CD14-positive monocyte (primary cell): ENCODE data around the gene RNF13. TPM values are rescaled to one million over a fixed set of nuclear protein-coding genes. Genes with fewer than 3 reads are reported as not detected.
"Not testable (repeated sequence)": the region's sequence is repeated elsewhere in the genome, so short reads cannot be mapped to it uniquely, and the experiment has no call there.

Experiments used
- DNase-seq, 3 donors: peaks; one replicate each; pipeline ENCODE4 v3.0.0-alpha.2; 2011 to 2022
- H2AFZ ChIP-seq: 2 replicates; pipeline ENCODE4 v1.6.0; 2012; ENCODE audit warnings: mild to moderate bottlenecking, low read depth, low read length, inconsistent platforms; ENCODE audit not compliant: insufficient read depth, poor library complexity, severe bottlenecking
- H3K27ac ChIP-seq, 2 donors: 1 replicate in 1 of 2; 2 replicates in 1 of 2; pipeline ENCODE4 v1.5.1; 2012 to 2013; ENCODE audit warnings: low read length in 2 of 2, control low read depth in 1 of 2, inconsistent platforms in 1 of 2, low read depth in 1 of 2, mild to moderate bottlenecking in 1 of 2
- H3K27me3 ChIP-seq, 2 donors: one replicate each; pipeline versions ENCODE4 v1.6.0 to v1.6.1; 2011 to 2013; ENCODE audit warnings: low read length in 2 of 2; ENCODE audit not compliant: control insufficient read depth in 2 of 2, insufficient read depth in 2 of 2
- H3K36me3 ChIP-seq, 2 donors: replicated peaks in 1 of 2; 1 replicate in 1 of 2; 2 replicates in 1 of 2; pipeline versions ENCODE4 v1.5.1 to v1.6.1; 2012 to 2013; ENCODE audit warnings: low read length in 2 of 2, control low read depth in 1 of 2, inconsistent platforms in 1 of 2, mild to moderate bottlenecking in 1 of 2; ENCODE audit not compliant: insufficient read depth in 2 of 2, control insufficient read depth in 1 of 2
- H3K4me1 ChIP-seq, 2 donors: 1 replicate in 1 of 2; 2 replicates in 1 of 2; pipeline versions ENCODE4 v1.5.1 to v1.6.1; 2012 to 2013; ENCODE audit warnings: low read length in 2 of 2, control low read depth in 1 of 2, inconsistent platforms in 1 of 2, mild to moderate bottlenecking in 1 of 2, moderate library complexity in 1 of 2; ENCODE audit not compliant: insufficient read depth in 2 of 2, control insufficient read depth in 1 of 2
- H3K4me2 ChIP-seq: replicated peaks from 2 replicates; pipeline ENCODE3; 2012; ENCODE audit warnings: low read length, moderate library complexity, mild to moderate bottlenecking; ENCODE audit not compliant: poor library complexity, severe bottlenecking; ENCODE audit errors: extremely low read depth
- H3K4me3 ChIP-seq, 3 experiments: fragments of 200-600 bp in 1 of 3; sonication (generic) in 1 of 3; replicated peaks in 1 of 3; 1 replicate in 2 of 3; 2 replicates in 1 of 3; pipeline ENCODE4 v1.5.1; 2011 to 2013; ENCODE audit warnings: low read length in 3 of 3, mild to moderate bottlenecking in 3 of 3, control low read depth in 2 of 3, low read depth in 2 of 3, inconsistent platforms in 1 of 3, moderate library complexity in 1 of 3
- H3K79me2 ChIP-seq: 2 replicates; pipeline ENCODE4 v1.6.0; 2012; ENCODE audit warnings: mild to moderate bottlenecking, control low read depth, inconsistent platforms, low read length, moderate library complexity; ENCODE audit not compliant: insufficient read depth
- H3K9ac ChIP-seq: 2 replicates; pipeline ENCODE4 v1.6.0; 2017; ENCODE audit warnings: low read length, mild to moderate bottlenecking; ENCODE audit not compliant: insufficient read depth, poor library complexity, severe bottlenecking
- H3K9me3 ChIP-seq, 2 donors: replicated peaks in 1 of 2; 1 replicate in 1 of 2; 2 replicates in 1 of 2; pipeline versions ENCODE4 v1.5.1 to v1.6.1; 2012 to 2013; ENCODE audit warnings: low read length in 2 of 2, control low read depth in 1 of 2; ENCODE audit not compliant: control insufficient read depth in 1 of 2, insufficient read depth in 1 of 2
- H4K20me1 ChIP-seq: 2 replicates; pipeline ENCODE4 v1.6.0; 2012; ENCODE audit warnings: mild to moderate bottlenecking, low read length, control low read depth, moderate library complexity; ENCODE audit not compliant: insufficient read depth
- H3K27ac Mint-ChIP-seq, 7 donors: one replicate each; pipeline ENCODE4 v1.8.0; 2020; ENCODE audit warnings: mild to moderate bottlenecking in 7 of 7, mixed read lengths in 7 of 7, moderate library complexity in 6 of 7, inconsistent platforms in 2 of 7
- H3K27me3 Mint-ChIP-seq, 3 donors: one replicate each; pipeline ENCODE4 v1.8.0; 2021 to 2022; ENCODE audit warnings: low read depth in 3 of 3, mild to moderate bottlenecking in 3 of 3, mixed read lengths in 3 of 3, moderate library complexity in 3 of 3, inconsistent platforms in 1 of 3
- H3K36me3 Mint-ChIP-seq, 2 donors: one replicate each; pipeline ENCODE4 v1.8.0; 2020; ENCODE audit warnings: mixed read lengths in 2 of 2, inconsistent platforms in 1 of 2, mild to moderate bottlenecking in 1 of 2
- H3K4me1 Mint-ChIP-seq: one replicate; pipeline ENCODE4 v1.8.0; 2020; ENCODE audit warnings: mild to moderate bottlenecking, mixed read lengths
- H3K4me3 Mint-ChIP-seq, 2 donors: one replicate each; pipeline ENCODE4 v1.8.0; 2020; ENCODE audit warnings: mild to moderate bottlenecking in 2 of 2, mixed read lengths in 2 of 2, moderate library complexity in 1 of 2
- H3K9me3 Mint-ChIP-seq, 7 donors: one replicate each; pipeline ENCODE4 v1.8.0; 2020 to 2022; ENCODE audit warnings: mixed read lengths in 7 of 7, mild to moderate bottlenecking in 6 of 7, moderate library complexity in 6 of 7, inconsistent platforms in 2 of 7
- WGBS: methylation state at CpG from one replicate; pipeline ENCODE4 v1.1.5; 2013; ENCODE audit warnings: missing lambda C conversion rate; ENCODE audit not compliant: insufficient coverage; 5-methylcytosine and 5-hydroxymethylcytosine counted together
- intact Hi-C, 2 donors: fragments of 100-400 bp; cut with micrococcal nuclease; formaldehyde crosslinking; loops; one replicate each; pipeline versions ENCODE4 v1.15.0 to v1.15.1; 2023
- polyA plus RNA-seq, 3 donors: library from polyadenylated mRNA; depleted of rRNA in 1 of 3; unstranded in 2 of 3; stranded (reverse) in 1 of 3; fragments of 300-500 nt in 2 of 3; fragments of >200 nt in 1 of 3; fragmentation: Illumina TruSeq in 2 of 3; gene quantifications; 1 replicate in 2 of 3; 2 replicates in 1 of 3; pipeline ENCODE4 v1.2.3, GENCODE V29; 2012 to 2021
- TF ChIP-seq, protein P1 (sequence below): fragments of 200-600 bp; IDR thresholded peaks from one replicate; pipeline ENCODE4 v1.8.0; 2022; ENCODE audit warnings: antibody characterized with exemption, mild to moderate bottlenecking

The RNF13 gene
- polyA plus RNA-seq, 3 donors = 95.4 to 481 (median 462) TPM

DNA sequence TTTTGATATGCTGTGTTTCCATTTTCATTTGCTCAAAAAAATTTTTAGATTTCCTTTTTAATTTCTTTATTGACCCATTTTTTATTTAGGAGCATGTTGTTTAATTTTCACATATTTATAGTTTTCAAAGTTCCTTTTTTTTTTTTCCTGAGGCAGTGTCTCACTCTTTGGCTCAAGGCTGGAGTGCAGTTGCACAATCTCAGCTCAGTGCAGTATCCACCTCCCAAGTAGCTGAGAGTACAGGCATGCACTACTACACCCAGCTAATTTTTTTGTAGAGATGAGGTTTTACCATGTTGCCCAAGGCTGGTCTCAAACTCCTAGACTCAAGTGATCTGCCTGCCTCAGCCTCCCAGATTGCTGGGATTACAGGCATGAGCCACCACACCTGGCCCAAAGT lies 121.5 kb downstream of the RNF13 start:
- peak in 2 of 3 donors; percentile 2 to 5 for DNase-seq
- H3K27ac Mint-ChIP-seq = peak overlapping the region in 3 of 7 donors; percentile 30 to 43 (median 38)
- TF ChIP-seq, protein P1, sequence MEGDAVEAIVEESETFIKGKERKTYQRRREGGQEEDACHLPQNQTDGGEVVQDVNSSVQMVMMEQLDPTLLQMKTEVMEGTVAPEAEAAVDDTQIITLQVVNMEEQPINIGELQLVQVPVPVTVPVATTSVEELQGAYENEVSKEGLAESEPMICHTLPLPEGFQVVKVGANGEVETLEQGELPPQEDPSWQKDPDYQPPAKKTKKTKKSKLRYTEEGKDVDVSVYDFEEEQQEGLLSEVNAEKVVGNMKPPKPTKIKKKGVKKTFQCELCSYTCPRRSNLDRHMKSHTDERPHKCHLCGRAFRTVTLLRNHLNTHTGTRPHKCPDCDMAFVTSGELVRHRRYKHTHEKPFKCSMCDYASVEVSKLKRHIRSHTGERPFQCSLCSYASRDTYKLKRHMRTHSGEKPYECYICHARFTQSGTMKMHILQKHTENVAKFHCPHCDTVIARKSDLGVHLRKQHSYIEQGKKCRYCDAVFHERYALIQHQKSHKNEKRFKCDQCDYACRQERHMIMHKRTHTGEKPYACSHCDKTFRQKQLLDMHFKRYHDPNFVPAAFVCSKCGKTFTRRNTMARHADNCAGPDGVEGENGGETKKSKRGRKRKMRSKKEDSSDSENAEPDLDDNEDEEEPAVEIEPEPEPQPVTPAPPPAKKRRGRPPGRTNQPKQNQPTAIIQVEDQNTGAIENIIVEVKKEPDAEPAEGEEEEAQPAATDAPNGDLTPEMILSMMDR = no peak
- Histone ChIP-seq H3K79me2 (peaks cover 46% of the 10 kb centered on the region), H3K4me2 (no peak overlapping the region), H3K36me3 (peaks cover 16 to 71% of the 10 kb centered on the region in 2 donors), H3K4me3 (no peak overlapping the region), H3K27me3 (no peaks in the 10 kb centered on the region), H2AFZ (no peak overlapping the region), H3K9me3 (peaks cover 0 to 2% of the 10 kb centered on the region in 2 donors), H3K27ac (no peak overlapping the region), H3K9ac (no peak overlapping the region), H3K4me1 (peaks cover 5 to 8% of the 10 kb centered on the region in 2 donors), H4K20me1 (peaks cover 100% of the 10 kb centered on the region)
- peaks cover 0 to 1% (median 0%) of the 10 kb centered on the region in 7 donors for H3K9me3 Mint-ChIP-seq
- peaks cover 0 to 2% (median 0%) of the 10 kb centered on the region in 3 donors for H3K27me3 Mint-ChIP-seq
- intact Hi-C loops = no loop called here
- peaks cover 55 to 75% of the 10 kb centered on the region in 2 donors for H3K36me3 Mint-ChIP-seq
- H3K4me3 Mint-ChIP-seq = no peak overlapping the region
- peaks cover 18% of the 10 kb centered on the region for H3K4me1 Mint-ChIP-seq

DNA sequence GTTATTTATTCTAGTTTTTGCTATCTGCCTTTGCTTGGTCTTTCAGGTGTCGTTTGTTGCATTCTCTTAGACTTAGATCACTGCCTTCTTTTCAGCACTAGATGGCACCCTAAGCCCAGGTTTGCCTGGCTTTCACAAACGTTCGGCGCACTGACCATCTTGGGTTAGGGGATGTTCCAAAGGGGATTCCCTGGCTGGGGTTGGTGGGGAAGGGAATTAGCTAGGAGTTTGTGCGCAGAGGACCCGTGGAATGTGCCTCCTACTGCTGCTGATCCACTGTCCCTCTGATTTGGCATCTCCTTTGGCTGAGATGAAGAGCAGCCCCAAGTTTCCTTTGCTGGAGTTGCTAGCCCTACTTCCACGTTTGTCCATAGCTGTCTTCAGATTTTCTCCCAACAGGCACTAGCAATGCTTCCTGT lies 123.8 kb downstream of the RNF13 start:
- peak overlapping the region in 1 of 2 donors; percentile 27 for H3K27ac ChIP-seq
- Mint-ChIP-seq H3K4me3 (no peak overlapping the region), H3K9me3 (peaks cover 0 to 1% (median 0%) of the 10 kb centered on the region in 7 donors), H3K27ac (peak overlapping the region in 1 of 7 donors; percentile 23), H3K36me3 (peaks cover 59 to 74% of the 10 kb centered on the region in 2 donors), H3K4me1 (peaks cover 18% of the 10 kb centered on the region), H3K27me3 (no peaks in the 10 kb centered on the region)
- H3K4me2 ChIP-seq = no peak overlapping the region
- WGBS = 96% methylated on average over 6 of the region's 7 CpGs
- peaks cover 25% of the 10 kb centered on the region for H3K79me2 ChIP-seq
- H2AFZ ChIP-seq = no peak overlapping the region
- H3K36me3 ChIP-seq = peaks cover 19 to 66% of the 10 kb centered on the region in 2 donors
- TF ChIP-seq, protein P1 = peak; percentile 50
- H3K4me1 ChIP-seq = peaks cover 5 to 8% of the 10 kb centered on the region in 2 donors
- H3K9ac ChIP-seq = no peak overlapping the region
- DNase-seq = peak in 2 of 3 donors; percentile 3 to 7
- peaks cover 98% of the 10 kb centered on the region for H4K20me1 ChIP-seq
- intact Hi-C loops = no loop called here
- no peak overlapping the region for H3K4me3 ChIP-seq
- H3K27me3 ChIP-seq = no peaks in the 10 kb centered on the region
- peaks cover 0 to 2% of the 10 kb centered on the region in 2 donors for H3K9me3 ChIP-seq

DNA sequence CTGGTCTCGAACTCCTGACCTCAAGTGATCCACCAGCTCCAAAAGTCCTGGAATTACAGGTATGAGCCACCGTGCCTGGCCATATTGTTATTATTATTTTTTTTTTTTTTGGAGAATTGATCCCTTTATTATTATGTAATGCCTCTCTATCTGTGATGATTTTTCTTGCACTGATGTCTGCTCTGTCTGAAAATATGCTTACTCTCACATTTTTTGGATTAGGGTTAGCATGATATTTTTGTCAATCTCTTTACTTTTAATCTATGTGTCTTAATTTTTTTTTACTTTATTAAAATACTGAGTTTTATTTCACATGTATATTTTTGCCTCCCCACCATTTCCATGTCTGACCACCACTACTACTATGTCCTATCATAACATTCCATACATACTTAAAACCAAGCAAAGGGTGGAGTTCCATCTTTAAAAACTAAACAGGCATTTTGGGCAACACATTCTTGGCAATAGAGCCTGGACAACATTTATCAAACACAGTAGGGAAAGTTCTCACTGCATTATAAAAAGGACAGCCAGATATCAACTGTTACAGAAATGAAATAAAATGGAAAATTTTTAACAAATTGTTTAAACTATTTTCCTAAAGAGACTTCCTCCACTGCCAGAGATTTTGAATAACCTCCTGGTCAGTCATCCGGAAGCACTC lies 125.5 kb downstream of the RNF13 start:
- no CpG with 5 or more reads among the region's 3 CpGs for WGBS
- DNase-seq, H3K4me1 ChIP-seq, H3K9me3 Mint-ChIP-seq, H3K4me3 ChIP-seq, H3K27ac ChIP-seq, H3K27me3 Mint-ChIP-seq, H3K27ac Mint-ChIP-seq, H2AFZ ChIP-seq, H3K4me3 Mint-ChIP-seq, H3K27me3 ChIP-seq, H3K4me2 ChIP-seq, intact Hi-C loops, H3K9ac ChIP-seq, H3K9me3 ChIP-seq: not testable (repeated sequence)
- peaks cover 66 to 78% of the 10 kb centered on the region in 2 donors for H3K36me3 Mint-ChIP-seq
- H3K79me2 ChIP-seq = peaks cover 22% of the 10 kb centered on the region
- H4K20me1 ChIP-seq = peaks cover 98% of the 10 kb centered on the region
- H3K36me3 ChIP-seq = peaks cover 16 to 66% of the 10 kb centered on the region in 2 donors
- H3K4me1 Mint-ChIP-seq = peaks cover 18% of the 10 kb centered on the region
